Measurements from ENCODE around the gene ADAMTS4. TPM values are rescaled to one million over a fixed set of nuclear protein-coding genes. Genes with fewer than 3 reads are reported as not detected.

Gene ADAMTS4
- total and polyA plus RNA-seq, 2 of the 4 experiments (the other 2 are of a cell fraction), result 0.39 to 0.72 TPM

DNA sequence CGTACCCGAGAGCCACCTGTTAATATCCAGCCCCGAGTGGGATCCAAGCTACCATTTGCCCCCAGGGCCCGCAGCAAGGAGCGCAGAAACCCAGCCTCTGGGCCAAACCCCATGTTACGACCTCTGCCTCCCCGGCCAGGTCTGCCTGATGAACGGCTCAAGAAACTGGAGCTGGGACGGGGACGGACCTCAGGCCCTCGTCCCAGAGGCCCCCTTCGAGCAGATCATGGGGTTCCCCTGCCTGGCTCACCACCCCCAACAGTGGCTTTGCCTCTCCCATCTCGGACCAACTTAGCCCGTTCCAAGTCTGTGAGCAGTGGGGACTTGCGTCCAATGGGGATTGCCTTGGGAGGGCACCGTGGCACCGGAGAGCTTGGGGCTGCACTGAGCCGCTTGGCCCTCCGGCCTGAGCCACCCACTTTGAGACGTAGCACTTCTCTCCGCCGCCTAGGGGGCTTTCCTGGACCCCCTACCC lies 38.1 kb downstream of the ADAMTS4 start:
- WGBS, 2 experiments (ENCODE audit: extremely low coverage in 2 of 2, insufficient read length in 1 of 2), result 94% methylated on average over 16 of the region's 22 CpGs; no CpG with 5 or more reads in 1 of the 2 experiments
- H2BK15ac ChIP-seq (ENCODE audit: low read depth, low read length), result no peak overlapping the region
- H2BK120ac ChIP-seq (ENCODE audit: low read depth, low read length), result no peak overlapping the region
- no peak overlapping the region; the same call in 1 of the 2 replicates for H3K4me2 ChIP-seq (ENCODE audit: low read depth, low read length)
- dilution Hi-C loops (cut with HindIII; ENCODE audit: low sequenced_read_pairs, unreplicated experiment) (no loop called here), intact Hi-C loops (cut with micrococcal nuclease) (no loop called here), in situ Hi-C loops (cut with MboI; ENCODE audit: low sequenced_read_pairs) (no loop called here)
- peak overlapping the region; percentile 97 for H2AK9ac ChIP-seq (replicated peaks; ENCODE audit: low read depth, low read length, poor library complexity)
- H3K56ac ChIP-seq (ENCODE audit: extremely low read depth, insufficient read depth, low read length), result no peak overlapping the region
- no peak overlapping the region for H3K4ac ChIP-seq (ENCODE audit: low read depth, low read length)
- no peaks in the 10 kb centered on the region for H3K9me3 ChIP-seq (ENCODE audit: control insufficient read depth, insufficient read depth, low read length)
- POLR2A ChIA-PET (ENCODE audit: unreplicated experiment), result interaction anchor here (0.6 kb wide), 1 partner anchor 681 kb away, joined by 10 read pairs; no protein-coding TSS in a partner anchor
- H3K18ac ChIP-seq (ENCODE audit: low read depth, low read length), result no peak overlapping the region
- no peak overlapping the region for H4K5ac ChIP-seq (ENCODE audit: low read depth, low read length)
- peaks cover 9% of the 10 kb centered on the region for H3K9me1 ChIP-seq (ENCODE audit: insufficient read depth, low read length)
- no peak overlapping the region for H2BK20ac ChIP-seq (ENCODE audit: low read depth, low read length)
- H2AFZ ChIP-seq (replicated peaks; ENCODE audit: low read length, poor library complexity), result no peak overlapping the region
- H2AK5ac ChIP-seq (ENCODE audit: low read depth, low read length), result no peak overlapping the region
- H3K4me1 ChIP-seq (ENCODE audit: control insufficient read depth, insufficient read depth, low read length), result peaks cover 7% of the 10 kb centered on the region
- TF ChIP-seq MAZ (IDR thresholded peaks at IDR 0.05; ENCODE audit: borderline replicate concordance, low read depth, low read length), result no peak
- TF ChIP-seq USF2 (IDR thresholded peaks at IDR 0.05; ENCODE audit: low read depth, low read length), result no peak
- no peak for TF ChIP-seq ELK1 (IDR thresholded peaks at IDR 0.05; ENCODE audit: borderline replicate concordance, low read depth, low read length)
- no peak for TF ChIP-seq NFE2L2 (IDR thresholded peaks at IDR 0.05; ENCODE audit: low read depth, low read length)
- TF ChIP-seq, protein P1, sequence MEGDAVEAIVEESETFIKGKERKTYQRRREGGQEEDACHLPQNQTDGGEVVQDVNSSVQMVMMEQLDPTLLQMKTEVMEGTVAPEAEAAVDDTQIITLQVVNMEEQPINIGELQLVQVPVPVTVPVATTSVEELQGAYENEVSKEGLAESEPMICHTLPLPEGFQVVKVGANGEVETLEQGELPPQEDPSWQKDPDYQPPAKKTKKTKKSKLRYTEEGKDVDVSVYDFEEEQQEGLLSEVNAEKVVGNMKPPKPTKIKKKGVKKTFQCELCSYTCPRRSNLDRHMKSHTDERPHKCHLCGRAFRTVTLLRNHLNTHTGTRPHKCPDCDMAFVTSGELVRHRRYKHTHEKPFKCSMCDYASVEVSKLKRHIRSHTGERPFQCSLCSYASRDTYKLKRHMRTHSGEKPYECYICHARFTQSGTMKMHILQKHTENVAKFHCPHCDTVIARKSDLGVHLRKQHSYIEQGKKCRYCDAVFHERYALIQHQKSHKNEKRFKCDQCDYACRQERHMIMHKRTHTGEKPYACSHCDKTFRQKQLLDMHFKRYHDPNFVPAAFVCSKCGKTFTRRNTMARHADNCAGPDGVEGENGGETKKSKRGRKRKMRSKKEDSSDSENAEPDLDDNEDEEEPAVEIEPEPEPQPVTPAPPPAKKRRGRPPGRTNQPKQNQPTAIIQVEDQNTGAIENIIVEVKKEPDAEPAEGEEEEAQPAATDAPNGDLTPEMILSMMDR (conservative IDR thresholded peaks at IDR 0.05; ENCODE audit: low read depth, low read length), result no peak
- H3K14ac ChIP-seq (replicated peaks; ENCODE audit: low read depth, low read length), result no peak overlapping the region
- no peak overlapping the region for H3K4me3 ChIP-seq (ENCODE audit: insufficient read depth, low read depth, low read length)
- H4K20me1 ChIP-seq (ENCODE audit: insufficient read depth, low read length), result no peaks in the 10 kb centered on the region
- ATAC-seq (ENCODE audit: low read depth) (no peak), DNase-seq (no peak)
- H3K9ac ChIP-seq (ENCODE audit: low read depth, low read length), result no peak overlapping the region
- H4K8ac ChIP-seq (ENCODE audit: low read depth in 2 of 2, low read length in 2 of 2), result no peak overlapping the region
- CTCF ChIA-PET, result interaction anchor here (0.6 kb wide), 1 partner anchor 76 kb away, joined by 3 read pairs; no protein-coding TSS in a partner anchor
- H3K27me3 ChIP-seq (ENCODE audit: control insufficient read depth, insufficient read depth, low read length), result no peaks in the 10 kb centered on the region
- H3K79me1 ChIP-seq (ENCODE audit: low read depth in 1 of 2, low read length in 2 of 2), result peaks cover 12 to 32% of the 10 kb centered on the region in 2 experiments
- H3K23ac ChIP-seq (ENCODE audit: low read depth, low read length), result no peak overlapping the region
- H2BK5ac ChIP-seq (ENCODE audit: low read depth, low read length, poor library complexity, severe bottlenecking), result no peak overlapping the region
- peaks cover 36% of the 10 kb centered on the region for H3K36me3 ChIP-seq (ENCODE audit: control insufficient read depth, insufficient read depth, low read length)
- no peak overlapping the region for H4K91ac ChIP-seq (ENCODE audit: insufficient read depth, low read depth, low read length)
- BruUV-seq (replicated peaks), result no TSS peak
- no peak overlapping the region for H3K27ac ChIP-seq (ENCODE audit: insufficient read depth, low read length)

Data from IMR-90 (cell line).